ENCODE measurements around the gene LBH. TPM values are rescaled to one million over a fixed set of nuclear protein-coding genes. Genes with fewer than 3 reads are reported as not detected.

The LBH gene
- total and polyA plus RNA-seq, 2 donors (not counting 3 experiments of a cell fraction or from before 2014, with no cell fraction given), result 5.3 to 5.5 TPM

DNA sequence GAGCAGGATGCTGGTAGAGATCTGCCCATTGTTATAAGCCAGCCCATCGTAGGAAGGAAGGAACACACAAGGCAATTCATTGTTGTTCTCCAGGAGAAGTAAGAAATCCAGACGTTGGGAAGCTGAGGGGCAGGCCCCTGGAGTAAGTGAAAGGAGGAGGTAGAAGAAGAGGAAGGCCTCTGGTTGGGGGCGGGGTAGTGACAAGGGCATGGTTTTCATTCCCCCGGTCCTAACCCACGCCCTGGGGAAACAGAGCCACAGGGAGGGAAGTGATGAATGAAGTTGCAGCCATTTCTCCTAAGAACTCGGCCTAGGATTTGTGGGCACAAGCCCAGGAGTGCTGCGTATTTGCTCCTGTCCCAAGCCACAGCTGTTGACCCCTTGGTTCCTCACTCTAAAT, 18.0 kb downstream of the LBH start:
- no peak overlapping the region for H3K4me2 ChIP-seq (ENCODE audit: insufficient read depth, low read length)
- ChIA-PET CTCF (interaction anchor here (0.9 to 1.8 kb wide), 2 partner anchors 10 to 462 kb away, joined by 3 to 5 read pairs; no protein-coding TSS in a partner anchor), POLR2A (no interaction called here)
- no peaks in the 10 kb centered on the region for H3K9me3 ChIP-seq (replicated peaks; ENCODE audit: control insufficient read depth, insufficient read depth, low read length)
- dilution Hi-C loops (cut with MboI; ENCODE audit: extremely low pct_ligation_motif_present, low sequenced_read_pairs) (no loop called here), intact Hi-C loops (cut with micrococcal nuclease) (no loop called here)
- no peak overlapping the region for H2AFZ ChIP-seq (ENCODE audit: low read depth, low read length)
- H3K27me3 ChIP-seq (ENCODE audit: control insufficient read depth in 2 of 2, insufficient read depth in 2 of 2, low read length in 2 of 2), result no peaks in the 10 kb centered on the region
- no peak for TF ChIP-seq POLR2AphosphoS5 (IDR thresholded peaks at IDR 0.05; ENCODE audit: insufficient read depth, low read depth, low read length)
- TF ChIP-seq JUN (IDR thresholded peaks at IDR 0.05; ENCODE audit: borderline replicate concordance, insufficient read depth, insufficient read length, low read depth), result no peak
- TF ChIP-seq, protein P1, sequence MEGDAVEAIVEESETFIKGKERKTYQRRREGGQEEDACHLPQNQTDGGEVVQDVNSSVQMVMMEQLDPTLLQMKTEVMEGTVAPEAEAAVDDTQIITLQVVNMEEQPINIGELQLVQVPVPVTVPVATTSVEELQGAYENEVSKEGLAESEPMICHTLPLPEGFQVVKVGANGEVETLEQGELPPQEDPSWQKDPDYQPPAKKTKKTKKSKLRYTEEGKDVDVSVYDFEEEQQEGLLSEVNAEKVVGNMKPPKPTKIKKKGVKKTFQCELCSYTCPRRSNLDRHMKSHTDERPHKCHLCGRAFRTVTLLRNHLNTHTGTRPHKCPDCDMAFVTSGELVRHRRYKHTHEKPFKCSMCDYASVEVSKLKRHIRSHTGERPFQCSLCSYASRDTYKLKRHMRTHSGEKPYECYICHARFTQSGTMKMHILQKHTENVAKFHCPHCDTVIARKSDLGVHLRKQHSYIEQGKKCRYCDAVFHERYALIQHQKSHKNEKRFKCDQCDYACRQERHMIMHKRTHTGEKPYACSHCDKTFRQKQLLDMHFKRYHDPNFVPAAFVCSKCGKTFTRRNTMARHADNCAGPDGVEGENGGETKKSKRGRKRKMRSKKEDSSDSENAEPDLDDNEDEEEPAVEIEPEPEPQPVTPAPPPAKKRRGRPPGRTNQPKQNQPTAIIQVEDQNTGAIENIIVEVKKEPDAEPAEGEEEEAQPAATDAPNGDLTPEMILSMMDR (IDR thresholded peaks at IDR 0.05; ENCODE audit: extremely low read depth in 1 of 2, insufficient read depth in 1 of 2, low read depth in 1 of 2, low read length in 2 of 2), result no peak
- TF ChIP-seq POLR2A (IDR thresholded peaks at IDR 0.05; ENCODE audit: low read depth, low read length), result no peak
- TF ChIP-seq GATA2 (IDR thresholded peaks at IDR 0.05; ENCODE audit: insufficient read depth, insufficient read length, low read depth, low read length), result no peak
- no peak for TF ChIP-seq FOS (IDR thresholded peaks at IDR 0.05; ENCODE audit: borderline replicate concordance, insufficient read depth, low read length)
- TF ChIP-seq MYC (IDR thresholded peaks at IDR 0.05; ENCODE audit: low read depth, low read length), result no peak
- TF ChIP-seq, protein P2, sequence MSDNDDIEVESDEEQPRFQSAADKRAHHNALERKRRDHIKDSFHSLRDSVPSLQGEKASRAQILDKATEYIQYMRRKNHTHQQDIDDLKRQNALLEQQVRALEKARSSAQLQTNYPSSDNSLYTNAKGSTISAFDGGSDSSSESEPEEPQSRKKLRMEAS (IDR thresholded peaks at IDR 0.05; ENCODE audit: insufficient read depth, insufficient read length), result no peak
- no peak for TF ChIP-seq EZH2 (IDR thresholded peaks at IDR 0.05; ENCODE audit: borderline replicate concordance, low read depth, low read length, severe bottlenecking)
- H3K4me1 ChIP-seq (ENCODE audit: control insufficient read depth, extremely low read depth, insufficient read depth, low read length), result peaks cover 14% of the 10 kb centered on the region
- DNase-seq (ENCODE audit: low read depth, low spot score), result no peak
- no peaks in the 10 kb centered on the region for H3K9me1 ChIP-seq (replicated peaks; ENCODE audit: control insufficient read depth, extremely low read depth, insufficient read depth, low read length)
- H4K20me1 ChIP-seq (replicated peaks; ENCODE audit: control insufficient read depth, extremely low read depth, insufficient read depth, low read length), result no peaks in the 10 kb centered on the region
- H3K79me2 ChIP-seq (ENCODE audit: control insufficient read depth, insufficient read depth, low read length), result no peaks in the 10 kb centered on the region
- no peak overlapping the region for H3K4me3 ChIP-seq (replicated peaks in 1 of 3; ENCODE audit: insufficient read depth in 1 of 3, low read depth in 1 of 3, low read length in 3 of 3)
- no peak overlapping the region for H3K9ac ChIP-seq (replicated peaks; ENCODE audit: extremely low read depth, insufficient read depth, low read length)
- no peak for FAIRE-seq
- H3K36me3 ChIP-seq (ENCODE audit: control insufficient read depth in 2 of 2, extremely low read depth in 1 of 2, insufficient read depth in 2 of 2, low read length in 2 of 2), result no peaks in the 10 kb centered on the region
- BruUV-seq (replicated peaks), result no TSS peak
- no peak overlapping the region for H3K27ac ChIP-seq (ENCODE audit: insufficient read depth, low read depth, low read length)

Measured in endothelial cell of umbilical vein (primary cell).